Upper lobe of left lung (tissue), 4 donors: ENCODE measurements around the gene PIP5K1C.

ENCODE experiments used
- CTCF ChIP-seq, 6 experiments: fragments of 450-650 bp in 4 of 6; fragments of 200-600 bp in 2 of 6; sonication (generic) in 2 of 6; IDR thresholded peaks; one replicate each; pipeline ENCODE4 v1.5.1; 2016 to 2019; ENCODE audit warnings: antibody characterized with exemption in 6 of 6
- EP300 ChIP-seq, 4 donors: sonication (generic); formaldehyde crosslinking; IDR thresholded peaks; one replicate each; pipeline ENCODE4 v1.5.1; 2017; ENCODE audit warnings: antibody characterized with exemption in 4 of 4, control low read depth in 2 of 4
- POLR2A ChIP-seq, 4 donors: fragments of 450-650 bp; IDR thresholded peaks; one replicate each; pipeline ENCODE4 v1.5.1; 2016 to 2017; ENCODE audit warnings: antibody characterized with exemption in 4 of 4, mild to moderate bottlenecking in 2 of 4
- POLR2AphosphoS5 ChIP-seq, 2 donors: sonication (generic); formaldehyde crosslinking; IDR thresholded peaks; one replicate each; pipeline ENCODE4 v1.5.1; 2017; ENCODE audit warnings: antibody characterized with exemption in 2 of 2

DNA sequence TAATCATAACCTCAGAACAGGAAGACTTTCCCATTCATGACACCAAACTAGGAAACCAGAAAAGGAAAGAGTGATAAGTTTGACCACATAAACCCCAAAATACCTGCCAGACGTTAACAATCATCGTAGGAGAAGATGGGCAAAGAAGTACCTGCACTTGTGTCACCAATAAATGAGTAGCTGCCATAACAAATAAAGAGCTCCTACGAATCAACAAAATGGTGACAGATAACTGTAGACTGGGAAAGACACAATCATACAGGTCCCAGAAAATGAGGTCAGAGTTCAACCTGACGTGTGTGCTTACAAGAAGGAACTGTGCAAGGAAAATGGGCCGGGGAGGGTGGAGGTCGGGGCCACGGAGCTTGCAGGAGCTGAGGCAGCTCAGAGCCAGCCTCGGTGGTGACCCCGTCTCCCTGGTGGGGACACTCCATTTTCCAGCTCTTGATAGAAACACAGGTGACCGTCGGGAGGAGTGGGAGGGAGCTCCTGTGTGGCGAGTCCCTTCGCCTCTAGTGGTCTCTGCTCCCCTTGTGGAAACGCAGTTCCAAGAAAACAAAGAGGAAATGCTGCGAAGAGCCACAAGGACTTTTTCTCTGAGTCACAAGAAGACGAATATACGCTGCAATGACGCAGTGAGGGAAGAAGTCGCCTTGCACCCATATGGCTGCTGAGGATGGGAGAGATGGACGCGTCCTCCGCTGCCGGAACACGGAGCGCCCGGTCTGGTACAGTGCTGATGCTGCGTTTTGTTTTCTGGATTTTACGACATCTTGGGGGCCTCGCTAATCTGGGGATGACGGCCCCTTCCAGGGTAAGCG is 9.5 kb downstream of the PIP5K1C start:
- no peak for TF ChIP-seq CTCF (IDR thresholded peaks at IDR 0.05)
- no peak for TF ChIP-seq POLR2AphosphoS5 (IDR thresholded peaks at IDR 0.05)
- TF ChIP-seq POLR2A (IDR thresholded peaks at IDR 0.05) = no peak
- TF ChIP-seq EP300 (IDR thresholded peaks at IDR 0.05) = no peak
